Caco-2 (cell line): ENCODE measurements around the gene MYOF. TPM values are rescaled to one million over a fixed set of nuclear protein-coding genes. Genes with fewer than 3 reads are reported as not detected.
A peak's percentile ranks its signal among the peaks of the same experiment; 100 is the strongest.

ENCODE experiments used
- BruUV-seq: library from RNA; stranded (reverse); fragments of 400-500 nt; replicated peaks from 2 replicates; lab custom pipeline; 2021; lab: Mats Ljungman, UMichigan
- CTCF ChIA-PET: fragments of 300-600 bp; sonication (Branson Sonifier 250); formaldehyde crosslinking; loops from one replicate; lab custom pipeline; 2022; ENCODE audit warnings: antibody characterized with exemption; lab: Charles Lee
- POLR2A ChIA-PET: fragments of 300-600 bp; sonication (Branson Sonifier 250); formaldehyde crosslinking; loops from one replicate; lab custom pipeline; 2022; ENCODE audit warnings: antibody characterized with exemption; lab: Charles Lee
- DNase-seq, 2 experiments: peaks; one replicate each; pipeline versions ENCODE4 v3.0.0 to v3.0.0-alpha.2; 2020 to 2022
- H3K27me3 ChIP-seq: replicated peaks from 2 replicates; pipeline ENCODE4 v1.6.0; 2011; ENCODE audit warnings: low read length; ENCODE audit not compliant: control insufficient read depth, insufficient read depth
- H3K36me3 ChIP-seq: 2 replicates; pipeline ENCODE4 v1.5.1; 2011; ENCODE audit warnings: low read length; ENCODE audit not compliant: control insufficient read depth, insufficient read depth
- H3K4me1 ChIP-seq: fragments of 250-450 bp; sonication (Bioruptor Pico); 2 replicates; pipeline ENCODE4 v1.5.1; 2020; ENCODE audit warnings: mild to moderate bottlenecking
- H3K4me3 ChIP-seq: 2 replicates; pipeline ENCODE4 v1.5.1; 2011; ENCODE audit warnings: low read depth, mild to moderate bottlenecking, control low read depth, low read length
- H3K9me3 ChIP-seq: fragments of 250-450 bp; sonication (Bioruptor Pico); 2 replicates; pipeline ENCODE4 v1.5.1; 2020; ENCODE audit warnings: mild to moderate bottlenecking, moderate library complexity
- H3K27ac Mint-ChIP-seq: one replicate; pipeline ENCODE4 v1.8.0; 2022; ENCODE audit warnings: mixed read lengths; ENCODE audit not compliant: unreplicated experiment
- H3K27me3 Mint-ChIP-seq: one replicate; pipeline ENCODE4 v1.8.0; 2022; ENCODE audit warnings: mixed read lengths; ENCODE audit not compliant: insufficient read depth, unreplicated experiment
- H3K36me3 Mint-ChIP-seq: one replicate; pipeline ENCODE4 v1.8.0; 2022; ENCODE audit warnings: mild to moderate bottlenecking, mixed read lengths; ENCODE audit not compliant: insufficient read depth, unreplicated experiment
- H3K4me1 Mint-ChIP-seq: one replicate; pipeline ENCODE4 v1.8.0; 2022; ENCODE audit warnings: low read depth, mixed read lengths; ENCODE audit not compliant: unreplicated experiment
- H3K4me3 Mint-ChIP-seq: one replicate; pipeline ENCODE4 v1.8.0; 2022; ENCODE audit warnings: mild to moderate bottlenecking, moderate library complexity, mixed read lengths; ENCODE audit not compliant: unreplicated experiment
- H3K9me3 Mint-ChIP-seq: one replicate; pipeline ENCODE4 v1.8.0; 2022; ENCODE audit warnings: mixed read lengths; ENCODE audit not compliant: unreplicated experiment
- CTCF ChIP-seq, 2 experiments: fragments of 200-600 bp in 1 of 2; IDR thresholded peaks; 1 replicate in 1 of 2; 2 replicates in 1 of 2; pipeline versions ENCODE4 v1.5.1 to v1.8.0; 2011 to 2022; ENCODE audit warnings: antibody characterized with exemption in 1 of 2, control low read depth in 1 of 2, inconsistent platforms in 1 of 2, low read depth in 1 of 2, low read length in 1 of 2, mild to moderate bottlenecking in 1 of 2, moderate library complexity in 1 of 2; ENCODE audit not compliant: insufficient read depth in 1 of 2, severe bottlenecking in 1 of 2, unreplicated experiment in 1 of 2
- intact Hi-C: fragments of 100-400 bp; cut with micrococcal nuclease; formaldehyde crosslinking; loops from one replicate; pipeline ENCODE4 v1.10.0; 2022; ENCODE audit not compliant: unreplicated experiment
- total RNA-seq: library from RNA; stranded (reverse); gene quantifications from 2 replicates; pipeline ENCODE4 v1.2.3, GENCODE V29; 2022

The MYOF gene
- total RNA-seq, 1 experiment from 2014 or later: 148 TPM

GRCh38 chr10:93384006-93384405, 98.1 kb downstream of the MYOF start:
- no TSS peak for BruUV-seq
- intact Hi-C loops: no loop called here
- no peaks in the 10 kb centered on the region for H3K9me3 ChIP-seq
- no peak overlapping the region for H3K4me3 ChIP-seq
- H3K27me3 ChIP-seq: no peaks in the 10 kb centered on the region
- no peak overlapping the region for H3K4me3 Mint-ChIP-seq
- H3K36me3 Mint-ChIP-seq: peaks cover 70% of the 10 kb centered on the region
- ChIA-PET POLR2A (no interaction called here), CTCF (no interaction called here)
- no peaks in the 10 kb centered on the region for H3K27me3 Mint-ChIP-seq
- peaks cover 5% of the 10 kb centered on the region for H3K4me1 Mint-ChIP-seq
- no peak for TF ChIP-seq CTCF (IDR thresholded peaks at IDR 0.05; ENCODE audit: insufficient read depth in 1 of 2, low read depth in 1 of 2, low read length in 1 of 2, severe bottlenecking in 1 of 2, unreplicated experiment in 1 of 2)
- no peaks in the 10 kb centered on the region for H3K4me1 ChIP-seq
- no peaks in the 10 kb centered on the region; the same call in 1 of the 2 replicates for H3K36me3 ChIP-seq
- peak overlapping the region; percentile 53 for H3K27ac Mint-ChIP-seq
- H3K9me3 Mint-ChIP-seq: no peaks in the 10 kb centered on the region
- peak in 1 of 2 experiments; percentile 48 for DNase-seq

- Mint-ChIP-seq H3K27me3 (no peaks in the 10 kb centered on the region), H3K36me3 (peaks cover 73% of the 10 kb centered on the region), H3K9me3 (no peaks in the 10 kb centered on the region), H3K4me3 (no peak overlapping the region), H3K4me1 (peaks cover 9% of the 10 kb centered on the region), H3K27ac (peak overlapping the region; percentile 53)
- H3K27me3 ChIP-seq: no peaks in the 10 kb centered on the region
- no peak for DNase-seq
- intact Hi-C loops: no loop called here
- H3K4me3 ChIP-seq: no peak overlapping the region
- H3K36me3 ChIP-seq: no peaks in the 10 kb centered on the region; the same call in 1 of the 2 replicates
- ChIA-PET CTCF (interaction anchor here (0.9 kb wide), 1 partner anchor 99 kb away, joined by 3 read pairs; no protein-coding TSS in a partner anchor), POLR2A (interaction anchor here (0.5 kb wide), 1 partner anchor 15 kb away, joined by 12 read pairs; no protein-coding TSS in a partner anchor)
- TF ChIP-seq CTCF (IDR thresholded peaks at IDR 0.05; ENCODE audit: insufficient read depth in 1 of 2, low read depth in 1 of 2, low read length in 1 of 2, severe bottlenecking in 1 of 2, unreplicated experiment in 1 of 2): no peak
- BruUV-seq: no TSS peak
- H3K4me1 ChIP-seq: no peaks in the 10 kb centered on the region
- H3K9me3 ChIP-seq: no peaks in the 10 kb centered on the region
Observed at GRCh38 chr10:93383562-93383981, 98.6 kb downstream of the MYOF start.

GRCh38 chr10:93379731-93380575, 102.2 kb downstream of the MYOF start:
- no peak for TF ChIP-seq CTCF (IDR thresholded peaks at IDR 0.05; ENCODE audit: insufficient read depth in 1 of 2, low read depth in 1 of 2, low read length in 1 of 2, severe bottlenecking in 1 of 2, unreplicated experiment in 1 of 2)
- POLR2A ChIA-PET: no interaction called here
- H3K4me3 ChIP-seq: no peak overlapping the region
- Mint-ChIP-seq H3K36me3 (peaks cover 62% of the 10 kb centered on the region), H3K9me3 (no peaks in the 10 kb centered on the region), H3K27me3 (no peaks in the 10 kb centered on the region), H3K4me1 (peaks cover 27% of the 10 kb centered on the region), H3K27ac (no peak overlapping the region), H3K4me3 (no peak overlapping the region)
- intact Hi-C loops: no loop called here
- no peak for DNase-seq
- no peaks in the 10 kb centered on the region for H3K9me3 ChIP-seq
- H3K36me3 ChIP-seq: no peaks in the 10 kb centered on the region; the same call in 1 of the 2 replicates
- BruUV-seq: no TSS peak
- H3K4me1 ChIP-seq: 0 out of 2 replicates have a peak, but pooled peaks cover 13% of the 10 kb centered on the region
- H3K27me3 ChIP-seq: no peaks in the 10 kb centered on the region
- CTCF ChIA-PET: interaction anchor here (1.3 kb wide), 1 partner anchor 102 kb away, joined by 3 read pairs; the partner anchor contains the start of gene MYOF
